Stimulated activated memory B cell treated with anti-CD40 and anti-IgM and Interleukin-4, amounts not matched to agents 10 μg/mL and 1 μg/mL and 100 μg/mL, for 72 hours (primary cell): Measurements from ENCODE around the gene MRPL27.
"Not testable (repeated sequence)": the region's sequence is repeated elsewhere in the genome, so short reads cannot be mapped to it uniquely, and the experiment has no call there.

Experiments
- ATAC-seq: fragments of 150-1000 bp; cut with Tn5 transposase; 2 replicates; pipeline ENCODE4 v1.10.0; 2021
- H3K27ac Mint-ChIP-seq: one replicate; pipeline ENCODE4 v1.8.0; 2022; ENCODE audit warnings: mild to moderate bottlenecking, mixed read lengths
- H3K27me3 Mint-ChIP-seq: one replicate; pipeline ENCODE4 v1.8.0; 2022; ENCODE audit warnings: mixed read lengths
- H3K36me3 Mint-ChIP-seq: one replicate; pipeline ENCODE4 v1.8.0; 2022; ENCODE audit warnings: mixed read lengths
- H3K4me1 Mint-ChIP-seq: one replicate; pipeline ENCODE4 v1.8.0; 2022; ENCODE audit warnings: mixed read lengths
- H3K4me3 Mint-ChIP-seq: one replicate; pipeline ENCODE4 v1.8.0; 2022; ENCODE audit warnings: mild to moderate bottlenecking, moderate library complexity, mixed read lengths
- H3K9me3 Mint-ChIP-seq: one replicate; pipeline ENCODE4 v1.8.0; 2022; ENCODE audit warnings: mixed read lengths

MRPL27 gene

DNA sequence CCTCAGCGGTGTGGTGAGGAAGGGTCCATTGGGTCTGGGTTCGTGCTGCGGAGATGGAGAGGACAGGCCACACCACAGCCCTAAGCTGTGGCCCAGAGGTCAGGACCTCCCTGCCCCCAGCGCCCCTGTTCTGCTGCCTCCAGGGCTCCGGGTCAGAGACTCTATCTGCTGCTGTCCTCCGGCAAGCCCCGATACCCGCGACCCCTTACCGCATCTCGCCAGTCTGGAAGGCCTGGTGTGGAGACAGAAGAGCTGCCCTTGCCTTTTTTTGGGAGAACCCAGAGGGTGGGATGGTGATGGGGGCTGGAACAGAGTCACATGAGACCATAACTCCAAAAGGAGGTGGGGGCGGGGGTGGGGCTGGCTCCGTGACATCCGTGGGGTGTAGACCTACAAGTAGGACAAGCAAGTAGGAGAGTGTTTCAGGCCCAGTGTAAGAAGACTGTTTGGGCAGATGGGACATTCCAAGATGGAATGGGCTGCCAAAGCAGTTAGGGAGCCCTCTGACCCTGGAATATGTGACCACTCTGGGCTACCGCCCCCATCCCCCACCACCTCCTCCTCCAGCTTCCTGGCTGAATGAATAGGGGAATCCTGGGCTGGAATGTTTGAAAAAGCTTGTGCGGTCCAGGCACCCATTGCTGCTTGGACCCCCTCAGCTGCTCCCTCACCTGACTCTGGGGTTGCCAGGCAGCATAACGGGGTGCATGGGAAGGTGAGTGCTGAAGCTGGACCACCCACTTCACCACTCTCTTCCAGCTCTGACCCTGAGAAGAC, 25.7 kb downstream of the MRPL27 start:
- Mint-ChIP-seq H3K4me1 (peaks cover 48% of the 10 kb centered on the region), H3K27me3 (no peaks in the 10 kb centered on the region), H3K9me3 (no peaks in the 10 kb centered on the region), H3K4me3 (peak overlapping the region; percentile 83), H3K36me3 (no peaks in the 10 kb centered on the region), H3K27ac (peak overlapping the region; percentile 93)
- no peak for ATAC-seq

DNA sequence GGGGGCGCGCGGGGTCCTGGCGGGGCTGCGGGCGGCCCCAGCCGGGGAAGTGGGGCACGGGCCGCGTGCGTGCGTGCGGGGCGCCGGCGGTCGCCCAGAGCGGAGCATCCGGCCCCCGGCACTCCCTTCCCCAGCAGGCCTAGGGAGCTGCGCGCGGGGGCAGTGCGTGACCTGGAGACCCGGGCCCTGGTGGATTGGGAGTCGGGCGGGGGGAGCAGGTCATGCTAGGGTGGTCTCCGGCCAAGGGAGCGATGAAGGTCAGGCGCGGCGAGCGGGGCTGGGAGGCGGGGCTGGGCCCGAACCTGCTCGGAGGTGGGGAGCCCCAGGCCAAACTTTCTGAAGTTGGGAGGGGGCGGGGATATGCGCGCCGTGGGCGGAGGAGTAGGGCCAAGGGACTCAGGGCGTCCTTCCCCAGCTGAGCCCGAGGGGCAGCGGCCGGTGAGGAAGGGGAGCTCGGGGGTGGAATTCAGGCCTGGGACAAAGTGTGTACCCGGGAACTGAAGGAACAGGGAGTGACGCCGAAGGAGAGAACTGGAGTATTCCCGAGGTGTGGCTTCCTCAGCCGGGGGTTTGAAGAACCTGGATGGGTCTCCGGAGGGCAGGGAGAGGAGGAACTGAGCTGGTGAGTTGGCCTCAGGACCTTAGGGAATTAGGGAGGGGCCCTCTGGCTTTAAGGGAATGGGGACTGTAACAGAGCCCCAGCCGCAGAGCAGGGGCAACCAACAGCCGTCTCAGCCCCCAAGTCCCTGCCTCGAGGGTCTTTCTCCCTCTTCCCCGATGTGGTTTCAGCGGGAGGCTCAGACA, 26.5 kb downstream of the MRPL27 start:
- peak overlapping the region; percentile 93 for H3K27ac Mint-ChIP-seq
- H3K27me3 Mint-ChIP-seq = no peaks in the 10 kb centered on the region
- H3K4me1 Mint-ChIP-seq = peaks cover 46% of the 10 kb centered on the region
- H3K4me3 Mint-ChIP-seq = peak overlapping the region; percentile 83
- H3K9me3 Mint-ChIP-seq = no peaks in the 10 kb centered on the region
- peak; percentile 82 for ATAC-seq
- H3K36me3 Mint-ChIP-seq = no peaks in the 10 kb centered on the region

DNA sequence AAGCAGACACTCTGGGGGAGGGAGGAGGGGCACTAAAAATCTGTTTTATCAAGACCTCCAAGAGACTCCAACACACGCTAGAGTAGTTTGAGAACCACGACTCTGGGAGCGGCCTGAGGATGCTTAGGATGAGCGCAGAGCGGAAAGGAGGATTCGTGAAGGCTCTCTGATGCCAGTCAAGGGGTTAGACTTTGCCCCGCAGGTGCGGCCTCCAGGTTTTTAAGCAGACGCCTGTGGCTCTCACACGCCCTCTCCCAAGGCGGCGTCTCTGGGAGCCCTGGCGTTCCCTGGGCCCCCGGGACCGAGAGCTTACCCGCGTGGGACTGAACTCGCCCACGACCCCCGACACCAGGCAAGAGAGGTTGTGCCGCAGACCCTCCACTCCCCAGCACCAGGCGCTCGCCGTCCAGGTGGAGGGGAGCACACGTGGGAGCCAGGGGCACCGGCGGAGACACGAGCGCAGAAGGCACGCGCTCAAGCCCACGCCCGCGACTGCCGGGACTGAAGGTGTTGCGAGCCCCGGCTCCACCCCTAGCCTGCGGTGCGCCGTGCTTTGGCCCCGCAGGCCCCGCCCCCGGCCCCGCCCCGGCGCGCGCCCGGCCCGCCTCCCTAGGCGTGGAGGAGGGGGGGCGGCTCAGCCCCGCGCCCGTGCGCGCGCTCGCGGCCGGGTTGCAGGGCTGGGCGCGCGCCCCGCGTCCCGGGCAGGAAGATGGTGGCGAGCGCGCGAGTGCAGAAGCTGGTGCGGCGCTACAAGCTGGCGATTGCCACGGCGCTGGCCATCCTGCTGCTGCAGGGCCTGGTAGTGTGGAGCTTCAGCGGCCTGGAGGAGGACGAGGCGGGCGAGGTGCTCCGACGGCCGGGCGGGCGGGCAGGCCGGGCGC, 27.3 kb downstream of the MRPL27 start, which contains the start of gene XYLT2:
Gene XYLT2, plus strand, starts transcription at position 695 of the 881 bp plus-strand sequence. Its CDS starts 15 bp downstream, at position 710.
- ATAC-seq = peak; percentile 96
- peak within 1 kb of the TSS; percentile 83 for H3K4me3 Mint-ChIP-seq
- no peaks in the 10 kb centered on the region for H3K27me3 Mint-ChIP-seq
- peak within 1 kb of the TSS; percentile 93 for H3K27ac Mint-ChIP-seq
- H3K36me3 Mint-ChIP-seq = no peaks in the 10 kb centered on the region
- H3K9me3 Mint-ChIP-seq = no peaks in the 10 kb centered on the region
- H3K4me1 Mint-ChIP-seq = peaks cover 40% of the 10 kb centered on the region

DNA sequence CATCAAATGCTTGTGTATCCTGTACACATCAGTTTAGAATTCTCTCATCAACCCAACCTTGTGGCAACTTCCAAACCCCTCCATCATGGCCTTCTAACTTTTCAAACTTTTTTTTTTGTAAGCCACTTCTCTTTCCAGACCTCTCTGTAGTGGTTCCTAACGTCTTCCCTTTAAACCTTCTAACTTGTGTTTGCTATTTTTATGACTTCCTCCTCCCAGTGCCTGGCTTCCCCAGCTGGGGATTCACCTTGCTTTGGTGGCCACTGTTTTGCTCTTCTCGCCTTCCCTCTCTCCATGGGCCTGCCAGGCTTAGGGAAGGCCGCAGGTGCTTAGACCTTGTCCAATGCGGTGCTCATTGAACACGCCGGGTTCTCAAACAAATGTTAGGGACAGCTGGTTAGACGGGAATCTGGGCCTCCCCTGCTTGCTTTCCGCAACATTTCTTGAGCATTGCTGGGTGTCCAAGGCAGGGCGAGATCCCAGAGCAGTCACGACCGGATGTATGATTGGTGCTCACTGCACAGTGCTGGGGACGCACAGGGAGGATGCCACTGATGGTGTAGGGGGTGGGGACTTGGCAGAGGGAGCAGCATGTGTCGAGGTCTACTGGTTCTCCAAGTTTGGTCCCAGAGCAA, 28.1 kb downstream of the MRPL27 start:
- H3K4me3 Mint-ChIP-seq = peak overlapping the region; percentile 79
- H3K9me3 Mint-ChIP-seq = no peaks in the 10 kb centered on the region
- H3K4me1 Mint-ChIP-seq = peaks cover 37% of the 10 kb centered on the region
- H3K27ac Mint-ChIP-seq = no peak overlapping the region
- H3K36me3 Mint-ChIP-seq = no peaks in the 10 kb centered on the region
- H3K27me3 Mint-ChIP-seq = no peaks in the 10 kb centered on the region
- ATAC-seq = no peak

DNA sequence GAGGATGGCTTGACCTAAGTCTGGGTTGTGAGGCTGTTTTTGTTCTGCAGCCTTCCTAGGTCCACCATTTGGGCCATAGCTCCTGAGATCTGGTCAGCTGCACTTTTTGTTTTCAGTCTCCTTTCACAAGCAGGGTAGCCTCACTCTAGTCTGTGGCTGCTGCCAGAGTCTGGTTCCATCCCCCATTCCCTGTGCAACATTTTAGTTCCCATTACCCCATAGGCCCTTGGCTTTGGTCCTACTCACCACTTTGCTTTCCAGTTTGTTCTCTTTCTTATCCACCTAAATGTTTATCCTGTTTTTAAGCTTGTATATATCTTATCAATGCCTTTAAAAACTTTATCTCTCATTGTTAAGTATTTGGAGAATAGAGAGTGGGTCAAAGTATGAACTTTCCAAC, 33.6 kb downstream of the MRPL27 start:
- Mint-ChIP-seq H3K4me1 (no peaks in the 10 kb centered on the region), H3K36me3 (peaks cover 18% of the 10 kb centered on the region), H3K27me3 (no peaks in the 10 kb centered on the region), H3K9me3 (peaks cover 14% of the 10 kb centered on the region), H3K27ac (no peak overlapping the region), H3K4me3 (no peak overlapping the region)
- ATAC-seq = no peak

DNA sequence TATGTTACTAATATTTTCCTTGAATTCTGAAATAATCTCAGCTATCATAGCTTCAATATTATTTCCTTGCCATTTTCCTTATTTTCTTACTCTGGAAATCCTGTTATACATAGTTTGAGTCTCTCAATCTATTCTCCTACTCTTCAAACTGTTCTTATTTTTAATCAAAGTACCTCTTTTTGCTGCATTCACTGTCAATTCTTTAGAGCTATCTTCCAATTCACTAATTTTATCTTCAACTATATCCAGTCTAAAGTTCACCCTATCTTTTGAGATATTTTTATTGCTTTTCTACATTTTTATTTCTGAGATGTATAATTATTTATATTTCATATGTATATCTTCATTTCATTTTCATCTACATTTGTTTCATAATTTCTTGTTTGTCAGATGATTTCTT, 34.3 kb downstream of the MRPL27 start:
- H3K4me1 Mint-ChIP-seq = no peaks in the 10 kb centered on the region
- no peak for ATAC-seq
- H3K4me3 Mint-ChIP-seq = no peak overlapping the region
- H3K36me3 Mint-ChIP-seq = peaks cover 18% of the 10 kb centered on the region
- no peak overlapping the region for H3K27ac Mint-ChIP-seq
- H3K9me3 Mint-ChIP-seq = peaks cover 14% of the 10 kb centered on the region
- H3K27me3 Mint-ChIP-seq = peaks cover 5% of the 10 kb centered on the region

DNA sequence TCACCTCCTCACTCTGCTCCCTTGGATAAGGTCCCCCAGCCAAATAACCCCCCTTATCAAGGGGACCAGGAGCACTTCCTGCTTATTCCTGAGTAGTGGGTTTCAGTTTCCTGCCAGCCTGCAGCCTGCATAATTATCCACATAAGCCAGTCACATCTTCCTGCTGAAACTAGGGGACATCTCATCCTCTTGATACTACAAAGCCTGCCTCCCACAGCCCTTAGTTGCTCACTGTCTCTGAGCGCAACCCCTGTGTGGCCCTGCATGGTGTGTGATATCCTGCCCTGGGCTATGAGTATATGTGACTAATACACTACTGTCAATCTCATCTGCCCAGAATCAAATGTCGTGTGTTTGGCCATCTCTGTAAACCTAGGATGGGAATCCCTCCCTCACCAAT, 35.0 kb downstream of the MRPL27 start:
- H3K27me3 Mint-ChIP-seq = peaks cover 12% of the 10 kb centered on the region
- ATAC-seq = no peak
- peaks cover 18% of the 10 kb centered on the region for H3K36me3 Mint-ChIP-seq
- H3K27ac Mint-ChIP-seq = no peak overlapping the region
- peaks cover 14% of the 10 kb centered on the region for H3K9me3 Mint-ChIP-seq
- H3K4me3 Mint-ChIP-seq = no peak overlapping the region
- H3K4me1 Mint-ChIP-seq = no peaks in the 10 kb centered on the region

DNA sequence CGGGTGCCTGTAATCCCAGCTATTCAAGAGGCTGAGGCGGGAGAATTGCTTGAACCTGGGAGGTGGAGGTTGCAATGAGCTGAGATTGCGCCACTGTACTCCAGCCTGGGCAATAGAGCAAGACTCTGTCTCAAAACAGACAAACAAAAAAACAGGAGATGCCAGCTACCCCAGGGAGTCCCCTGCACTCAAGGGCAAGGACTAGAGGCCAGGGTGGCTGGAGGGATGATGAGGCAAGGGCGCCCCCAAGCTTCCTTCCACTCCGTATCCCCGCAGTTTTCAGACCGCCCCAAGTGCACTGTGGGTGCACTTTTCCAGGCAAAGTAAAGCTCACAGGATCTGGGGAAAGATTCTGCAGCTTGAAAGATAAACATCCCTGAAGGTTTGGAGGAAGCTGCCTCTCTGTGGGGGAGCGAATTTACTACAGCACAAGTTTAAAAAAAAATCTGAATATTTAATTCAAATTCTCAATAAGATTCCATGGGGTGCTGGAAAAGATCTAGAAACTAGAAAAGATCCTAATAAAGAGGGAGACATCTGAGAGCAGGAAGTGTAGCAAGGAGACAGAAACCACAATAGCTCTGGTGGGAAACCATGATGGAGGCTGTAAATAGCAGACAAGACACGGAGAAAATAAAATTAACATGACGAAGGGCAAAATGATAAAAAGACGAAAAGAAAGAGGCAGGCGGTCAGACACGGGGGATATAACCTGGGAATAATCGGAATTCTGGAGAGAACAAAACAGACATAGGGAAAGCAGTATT, 39.5 kb downstream of the MRPL27 start:
- not testable (repeated sequence) for H3K4me3 Mint-ChIP-seq, H3K27ac Mint-ChIP-seq, H3K9me3 Mint-ChIP-seq, H3K4me1 Mint-ChIP-seq, H3K36me3 Mint-ChIP-seq, ATAC-seq
- H3K27me3 Mint-ChIP-seq = peaks cover 39% of the 10 kb centered on the region

DNA sequence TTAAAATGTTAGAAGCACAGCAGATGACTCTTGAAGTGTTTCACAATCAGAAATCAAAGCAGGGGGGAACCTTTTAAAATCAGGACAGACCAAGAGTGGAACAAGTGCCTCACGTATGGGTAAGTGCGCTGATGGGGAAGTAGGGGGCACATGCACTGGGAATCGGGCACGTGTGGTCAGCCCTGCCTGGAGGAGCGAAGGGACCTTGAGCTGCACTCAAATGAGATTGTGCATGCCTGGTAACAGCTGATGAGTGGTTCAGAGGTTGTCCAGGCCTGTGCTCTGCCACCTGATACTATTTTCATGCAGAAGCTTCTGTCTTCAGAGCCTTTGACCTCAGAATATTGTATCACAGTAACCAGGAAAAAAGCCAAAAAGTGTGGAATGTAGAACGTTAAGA, 40.8 kb downstream of the MRPL27 start:
- Mint-ChIP-seq H3K4me3 (no peak overlapping the region), H3K27me3 (peaks cover 39% of the 10 kb centered on the region), H3K27ac (no peak overlapping the region), H3K4me1 (no peaks in the 10 kb centered on the region), H3K9me3 (no peaks in the 10 kb centered on the region), H3K36me3 (no peaks in the 10 kb centered on the region)
- ATAC-seq = no peak

DNA sequence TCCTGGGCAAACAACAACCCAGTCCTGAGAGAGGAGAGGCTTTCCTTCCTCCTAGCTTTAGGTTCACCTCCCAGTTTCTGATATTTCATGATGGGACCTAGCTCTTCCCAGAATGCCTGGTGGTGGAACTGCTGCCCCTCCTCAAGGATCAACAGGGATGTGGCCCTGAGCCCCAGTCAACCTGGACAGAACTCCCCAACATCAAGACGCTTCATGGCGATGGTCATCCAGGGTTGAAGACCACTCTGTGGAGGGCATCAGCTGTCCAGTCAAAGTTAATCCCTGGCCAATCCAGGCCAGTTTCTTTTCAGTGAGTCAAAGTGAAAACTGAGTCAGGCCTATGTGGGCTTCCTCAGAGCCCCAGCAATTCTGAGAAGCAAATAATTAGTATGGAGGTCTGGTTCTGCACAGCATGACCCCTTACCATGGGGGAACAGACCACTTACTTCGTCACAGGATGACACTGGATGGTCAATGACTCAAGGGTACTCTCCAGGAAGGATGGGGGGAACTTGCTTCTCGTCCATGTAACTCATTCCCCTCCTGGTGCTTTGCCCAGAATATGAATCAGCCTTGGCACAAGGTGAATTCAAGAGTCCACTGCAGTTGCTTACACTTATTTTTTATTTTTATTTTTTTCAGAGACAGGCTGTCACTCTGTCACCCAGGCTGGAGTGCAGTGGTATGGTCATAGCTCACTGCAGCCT, 41.7 kb downstream of the MRPL27 start:
- peak; percentile 56 for ATAC-seq

DNA sequence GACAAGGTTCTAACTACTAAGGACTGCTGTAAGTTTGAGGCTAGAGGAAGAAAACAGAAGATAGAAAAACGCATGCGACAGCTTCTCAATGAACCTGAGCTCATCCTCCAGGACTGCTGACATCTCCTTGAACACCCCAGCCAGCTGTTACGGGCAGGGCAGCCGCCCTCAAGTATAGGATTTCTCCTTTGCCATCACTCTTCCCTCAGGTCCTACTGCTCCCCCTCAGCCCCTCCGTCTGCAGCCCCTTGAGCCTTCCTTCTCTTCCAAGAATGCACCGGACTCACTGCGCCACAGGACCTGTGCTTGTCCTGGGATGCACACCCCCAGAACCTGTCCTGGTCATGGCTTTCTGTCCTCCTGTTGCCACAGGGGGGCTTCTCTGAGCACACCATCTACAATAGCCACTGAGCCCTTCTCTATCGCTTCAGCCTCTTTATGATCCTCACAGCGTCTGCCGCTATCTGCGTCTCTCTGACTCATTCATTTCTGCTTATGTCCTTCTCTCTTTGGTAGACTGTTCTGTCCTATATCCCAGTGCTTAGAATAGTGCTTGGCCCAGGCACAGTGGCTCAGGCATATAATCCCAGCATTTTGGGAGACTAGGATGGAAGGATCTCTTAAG, 42.7 kb downstream of the MRPL27 start:
- Mint-ChIP-seq H3K27ac (no peak overlapping the region), H3K9me3 (no peaks in the 10 kb centered on the region), H3K4me3 (no peak overlapping the region), H3K4me1 (peaks cover 6% of the 10 kb centered on the region), H3K36me3 (no peaks in the 10 kb centered on the region), H3K27me3 (peaks cover 39% of the 10 kb centered on the region)
- no peak for ATAC-seq

More for the DNA sequence above, 41.7 kb downstream of the MRPL27 start:
- H3K4me3 Mint-ChIP-seq = no peak overlapping the region
- no peaks in the 10 kb centered on the region for H3K9me3 Mint-ChIP-seq
- H3K27ac Mint-ChIP-seq = no peak overlapping the region
- H3K27me3 Mint-ChIP-seq = peaks cover 39% of the 10 kb centered on the region
- H3K36me3 Mint-ChIP-seq = no peaks in the 10 kb centered on the region
- H3K4me1 Mint-ChIP-seq = peaks cover 6% of the 10 kb centered on the region

DNA sequence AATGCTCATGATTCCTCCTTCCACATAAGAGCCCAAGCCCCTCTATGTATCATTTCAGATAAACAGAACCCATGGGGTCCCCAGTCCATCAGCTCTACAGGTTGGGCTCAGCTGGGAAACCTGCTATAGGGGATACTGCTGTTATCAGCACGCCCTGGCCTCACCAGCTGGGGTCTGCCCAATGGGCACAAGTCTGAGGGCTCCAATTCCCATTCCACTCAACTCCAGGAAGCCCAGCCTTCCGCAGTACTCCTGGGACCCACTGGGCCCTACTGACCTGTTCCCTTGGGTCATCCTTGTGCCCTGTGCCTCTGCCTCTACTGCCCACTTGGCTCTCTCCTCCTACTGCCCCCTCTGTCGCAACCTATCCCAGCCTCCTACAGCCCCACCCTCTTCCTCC, 43.3 kb downstream of the MRPL27 start:
- peaks cover 6% of the 10 kb centered on the region for H3K4me1 Mint-ChIP-seq

More for the DNA sequence above, 43.3 kb downstream of the MRPL27 start:
- ATAC-seq = no peak
- Mint-ChIP-seq H3K9me3 (no peaks in the 10 kb centered on the region), H3K27me3 (peaks cover 39% of the 10 kb centered on the region), H3K27ac (no peak overlapping the region), H3K36me3 (no peaks in the 10 kb centered on the region), H3K4me3 (no peak overlapping the region)
